Neural progenitor cell (in vitro differentiated cells): ENCODE results near the gene RTL3. TPM values are rescaled to one million over a fixed set of nuclear protein-coding genes. Genes with fewer than 3 reads are reported as not detected.

Source experiments
- DNase-seq: peaks from one replicate; pipeline ENCODE4 v3.0.0-alpha.2; 2016; ENCODE audit warnings: low spot score
- H2AFZ ChIP-seq: fragments of 200-600 bp; sonication (generic); replicated peaks from 2 replicates; pipeline ENCODE4 v1.6.1; 2016; ENCODE audit warnings: antibody characterized with exemption
- H3F3A ChIP-seq: fragments of 200-600 bp; sonication (generic); 2 replicates; pipeline ENCODE4 v1.6.1; 2016; ENCODE audit warnings: antibody characterized with exemption, low read depth
- H3K27ac ChIP-seq: fragments of 200-600 bp; sonication (generic); 2 replicates; pipeline ENCODE4 v1.5.1; 2016; ENCODE audit warnings: mild to moderate bottlenecking
- H3K27me3 ChIP-seq: fragments of 200-600 bp; sonication (generic); 2 replicates; pipeline ENCODE4 v1.6.1; 2016; ENCODE audit warnings: mild to moderate bottlenecking, moderate library complexity
- H3K36me3 ChIP-seq: fragments of 200-600 bp; sonication (generic); 2 replicates; pipeline ENCODE4 v1.5.1; 2016
- H3K4me1 ChIP-seq: fragments of 200-600 bp; sonication (generic); 2 replicates; pipeline ENCODE4 v1.6.1; 2016; ENCODE audit warnings: mixed run types
- H3K4me2 ChIP-seq: fragments of 200-600 bp; sonication (generic); 2 replicates; pipeline ENCODE4 v1.6.1; 2016
- H3K4me3 ChIP-seq: fragments of 200-600 bp; sonication (generic); 2 replicates; pipeline ENCODE4 v1.5.1; 2016
- H3K79me2 ChIP-seq: fragments of 200-600 bp; sonication (generic); 2 replicates; pipeline ENCODE4 v1.6.1; 2016; ENCODE audit warnings: low read depth
- H3K9ac ChIP-seq: fragments of 200-600 bp; sonication (generic); 2 replicates; pipeline ENCODE4 v1.6.1; 2016
- H3K9me3 ChIP-seq: fragments of 200-600 bp; sonication (generic); 2 replicates; pipeline ENCODE4 v1.5.1; 2016; ENCODE audit warnings: low read depth
- H4K20me1 ChIP-seq: fragments of 200-600 bp; sonication (generic); 2 replicates; pipeline ENCODE4 v1.6.1; 2016; ENCODE audit warnings: low read depth
- H3K27ac Mint-ChIP-seq: 3 replicates; pipeline ENCODE4 v1.8.0; 2021; ENCODE audit warnings: mixed read lengths
- H3K27me3 Mint-ChIP-seq: 2 replicates; pipeline ENCODE4 v1.8.0; 2022; ENCODE audit warnings: low read depth, mild to moderate bottlenecking, inconsistent platforms, moderate library complexity, mixed read lengths; ENCODE audit not compliant: insufficient read depth
- H3K36me3 Mint-ChIP-seq: 3 replicates; pipeline ENCODE4 v1.8.0; 2021; ENCODE audit warnings: mixed read lengths
- H3K4me1 Mint-ChIP-seq: 3 replicates; pipeline ENCODE4 v1.8.0; 2021; ENCODE audit warnings: mixed read lengths
- H3K4me3 Mint-ChIP-seq: 3 replicates; pipeline ENCODE4 v1.8.0; 2021; ENCODE audit warnings: mild to moderate bottlenecking, moderate library complexity, mixed read lengths
- H3K9me3 Mint-ChIP-seq: 3 replicates; pipeline ENCODE4 v1.8.0; 2020; ENCODE audit warnings: mixed read lengths
- EZH2 ChIP-seq: fragments of 200-600 bp; sonication (generic); IDR thresholded peaks from 2 replicates; pipeline ENCODE4 v1.6.1; 2017; ENCODE audit warnings: antibody characterized with exemption, mild to moderate bottlenecking, moderate library complexity
- EZH2phosphoT487 ChIP-seq: fragments of 200-600 bp; sonication (generic); IDR thresholded peaks from 2 replicates; pipeline ENCODE4 v1.6.1; 2017; ENCODE audit warnings: antibody characterized with exemption
- total RNA-seq: library from RNA; depleted of rRNA; stranded (reverse); fragments of >200 nt; gene quantifications from 2 replicates; pipeline ENCODE4 v1.2.3, GENCODE V29; 2015; ENCODE audit warnings: low replicate concordance
- TF ChIP-seq, protein P1 (sequence below): fragments of 200-600 bp; sonication (generic); IDR thresholded peaks from 2 replicates; pipeline ENCODE4 v1.5.1; 2017; ENCODE audit warnings: antibody characterized with exemption, mild to moderate bottlenecking

Gene RTL3
- total RNA-seq, 1 donor from 2014 or later: not detected

DNA sequence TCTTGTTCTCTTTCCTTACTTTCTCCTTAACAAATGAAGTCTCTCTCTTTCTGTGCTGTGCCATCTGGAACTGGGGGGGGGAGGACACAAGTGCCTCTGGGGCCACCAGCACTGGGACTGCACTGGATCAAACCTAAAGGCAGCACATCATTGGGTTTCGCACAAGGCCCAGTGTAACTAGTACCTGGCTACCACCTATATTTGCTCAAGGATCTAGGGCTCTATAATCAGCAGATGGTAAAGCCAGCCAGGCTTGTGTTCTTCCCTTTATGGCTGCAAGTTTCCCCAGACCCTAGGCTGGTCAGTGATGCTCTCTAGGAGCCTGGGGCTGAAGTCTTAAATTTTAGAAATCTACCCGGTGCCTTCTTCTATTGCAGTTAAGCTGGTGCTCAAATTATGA is 40.1 kb downstream of the RTL3 start:
- no peak for TF ChIP-seq EZH2
- TF ChIP-seq, protein P1, sequence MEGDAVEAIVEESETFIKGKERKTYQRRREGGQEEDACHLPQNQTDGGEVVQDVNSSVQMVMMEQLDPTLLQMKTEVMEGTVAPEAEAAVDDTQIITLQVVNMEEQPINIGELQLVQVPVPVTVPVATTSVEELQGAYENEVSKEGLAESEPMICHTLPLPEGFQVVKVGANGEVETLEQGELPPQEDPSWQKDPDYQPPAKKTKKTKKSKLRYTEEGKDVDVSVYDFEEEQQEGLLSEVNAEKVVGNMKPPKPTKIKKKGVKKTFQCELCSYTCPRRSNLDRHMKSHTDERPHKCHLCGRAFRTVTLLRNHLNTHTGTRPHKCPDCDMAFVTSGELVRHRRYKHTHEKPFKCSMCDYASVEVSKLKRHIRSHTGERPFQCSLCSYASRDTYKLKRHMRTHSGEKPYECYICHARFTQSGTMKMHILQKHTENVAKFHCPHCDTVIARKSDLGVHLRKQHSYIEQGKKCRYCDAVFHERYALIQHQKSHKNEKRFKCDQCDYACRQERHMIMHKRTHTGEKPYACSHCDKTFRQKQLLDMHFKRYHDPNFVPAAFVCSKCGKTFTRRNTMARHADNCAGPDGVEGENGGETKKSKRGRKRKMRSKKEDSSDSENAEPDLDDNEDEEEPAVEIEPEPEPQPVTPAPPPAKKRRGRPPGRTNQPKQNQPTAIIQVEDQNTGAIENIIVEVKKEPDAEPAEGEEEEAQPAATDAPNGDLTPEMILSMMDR: no peak
- TF ChIP-seq EZH2phosphoT487: no peak
- no peak overlapping the region for H3K4me3 ChIP-seq
- no peaks in the 10 kb centered on the region for H3K79me2 ChIP-seq
- H3K4me1 ChIP-seq: no peaks in the 10 kb centered on the region
- H3K27me3 Mint-ChIP-seq: no peaks in the 10 kb centered on the region
- H3K9ac ChIP-seq: no peak overlapping the region
- H3K4me1 Mint-ChIP-seq: no peaks in the 10 kb centered on the region
- H3K9me3 ChIP-seq: peaks cover 8% of the 10 kb centered on the region
- H4K20me1 ChIP-seq: no peaks in the 10 kb centered on the region
- H2AFZ ChIP-seq: no peak overlapping the region
- no peaks in the 10 kb centered on the region for H3K27me3 ChIP-seq
- no peak for DNase-seq
- no peaks in the 10 kb centered on the region for H3F3A ChIP-seq
- H3K27ac ChIP-seq: no peak overlapping the region
- peaks cover 2% of the 10 kb centered on the region for H3K9me3 Mint-ChIP-seq
- H3K27ac Mint-ChIP-seq: no peak overlapping the region
- no peak overlapping the region for H3K4me3 Mint-ChIP-seq
- H3K36me3 Mint-ChIP-seq: no peaks in the 10 kb centered on the region
- H3K4me2 ChIP-seq: no peak overlapping the region
- H3K36me3 ChIP-seq: no peaks in the 10 kb centered on the region

GRCh38 chrX:78614264-78614663 is 44.9 kb downstream of the RTL3 start:
- H3F3A ChIP-seq: no peaks in the 10 kb centered on the region

More at GRCh38 chrX:78614264-78614663, 44.9 kb downstream of the RTL3 start:
- H3K9ac ChIP-seq: no peak overlapping the region
- no peak overlapping the region for H3K27ac Mint-ChIP-seq
- H4K20me1 ChIP-seq: no peaks in the 10 kb centered on the region
- H3K36me3 ChIP-seq: no peaks in the 10 kb centered on the region
- H2AFZ ChIP-seq: no peak overlapping the region
- no peak overlapping the region for H3K27ac ChIP-seq
- no peaks in the 10 kb centered on the region for H3K9me3 Mint-ChIP-seq
- H3K4me3 Mint-ChIP-seq: no peak overlapping the region
- H3K4me1 Mint-ChIP-seq: no peaks in the 10 kb centered on the region
- no peak overlapping the region for H3K4me2 ChIP-seq
- H3K36me3 Mint-ChIP-seq: no peaks in the 10 kb centered on the region
- peaks cover 11% of the 10 kb centered on the region for H3K9me3 ChIP-seq
- no peak for DNase-seq
- H3K27me3 Mint-ChIP-seq: no peaks in the 10 kb centered on the region
- TF ChIP-seq, protein P1: no peak
- no peak for TF ChIP-seq EZH2
- H3K79me2 ChIP-seq: no peaks in the 10 kb centered on the region
- no peaks in the 10 kb centered on the region for H3K4me1 ChIP-seq
- no peak overlapping the region for H3K4me3 ChIP-seq
- no peaks in the 10 kb centered on the region for H3K27me3 ChIP-seq

Other genes with a start within 250 kb of the RTL3 start
- gene LPAR4, start 88.4 kb upstream of the RTL3 start, total RNA-seq: 49.1 and 63.6 TPM in 2 replicates